H1 (cell line): ENCODE measurements around the gene POLR3K. TPM values are rescaled to one million over a fixed set of nuclear protein-coding genes. Genes with fewer than 3 reads are reported as not detected.

Source experiments
- ASH2L ChIP-seq: fragments of 200-600, 300-600 bp; sonication (generic); IDR thresholded peaks from one replicate; pipeline ENCODE4 v1.7.1; 2017; ENCODE audit warnings: low read length
- ATF3 ChIP-seq: IDR thresholded peaks from 2 replicates; pipeline ENCODE4 v1.6.1; 2011; ENCODE audit warnings: low read depth, mild to moderate bottlenecking, low read length; ENCODE audit not compliant: insufficient read depth
- FOSL1 ChIP-seq: IDR thresholded peaks from 2 replicates; pipeline ENCODE4 v1.6.1; 2011; ENCODE audit warnings: mild to moderate bottlenecking, low read depth, low read length, moderate library complexity; ENCODE audit not compliant: insufficient read depth
- GABPA ChIP-seq: IDR thresholded peaks from 2 replicates; pipeline ENCODE4 v1.6.1; 2011; ENCODE audit warnings: mild to moderate bottlenecking, low read length, moderate library complexity, borderline replicate concordance; ENCODE audit not compliant: insufficient read depth
- RBBP5 ChIP-seq: IDR thresholded peaks from 2 replicates; pipeline ENCODE4 v1.7.1; 2012; ENCODE audit warnings: low read depth, mild to moderate bottlenecking, inconsistent platforms, low read length, moderate library complexity, borderline replicate concordance
- polyA plus RNA-seq, 7 experiments: library from polyadenylated mRNA; depleted of rRNA in 3 of 7; stranded (reverse) in 5 of 7; unstranded in 2 of 7; fragments of >200 nt in 5 of 7; fragments of 200-250 nt in 2 of 7; gene quantifications; 1 replicate in 5 of 7; 2 replicates in 1 of 7; 4 replicates in 1 of 7; pipeline versions ENCODE4 v1.2.1 to v1.2.3, GENCODE V29; 2011 to 2013; ENCODE audit warnings: missing spikeins in 2 of 7, mixed read lengths in 2 of 7
- total RNA-seq: library from RNA; stranded (reverse); fragmentation: NEBNext Ultra II Directional; extraction: Animal tissue kit (Norgen Biotek cat#: 25700); gene quantifications from 2 replicates; pipeline ENCODE4 v1.2.1, GENCODE V29; 2021

POLR3K gene
- total and polyA plus RNA-seq, 2 of the 8 experiments (the other 6 are each of a cell fraction or from before 2014, with no cell fraction given): 45.4 to 80.5 TPM

GRCh38 chr16:63466-63865 lies 10.1 kb upstream of the POLR3K start (continued):
- TF ChIP-seq GABPA (no peak), ASH2L (no peak), RBBP5 (no peak), ATF3 (no peak), FOSL1 (no peak)
